Measurements from ENCODE around the gene PLEKHA8. TPM values are rescaled to one million over a fixed set of nuclear protein-coding genes. Genes with fewer than 3 reads are reported as not detected.

PLEKHA8 gene
- total RNA-seq, 1 experiment from 2014 or later = 10.6 TPM

- DNase-seq (ENCODE audit: low read depth) = no peak
These were observed 138.1 kb downstream of the PLEKHA8 start for GRCh38 chr7:30166155-30166840.

- no peak for DNase-seq (ENCODE audit: low read depth)
These were observed 138.6 kb downstream of the PLEKHA8 start for GRCh38 chr7:30166841-30167235.

GRCh38 chr7:30167901-30168300 lies 139.7 kb downstream of the PLEKHA8 start:
- no peak for DNase-seq (ENCODE audit: low read depth)

GRCh38 chr7:30168835-30169573 lies 140.8 kb downstream of the PLEKHA8 start:
- DNase-seq (ENCODE audit: low read depth) = peak; percentile 98

- DNase-seq (ENCODE audit: low read depth) = peak; percentile 90
These were observed 141.4 kb downstream of the PLEKHA8 start for GRCh38 chr7:30169579-30169978.

GRCh38 chr7:30170476-30171205 lies 142.4 kb downstream of the PLEKHA8 start:
- DNase-seq (ENCODE audit: low read depth) = no peak

GRCh38 chr7:30171766-30172447 lies 143.7 kb downstream of the PLEKHA8 start:
- DNase-seq (ENCODE audit: low read depth) = peak; percentile 77

- DNase-seq (ENCODE audit: low read depth) = peak; percentile 69
These were observed 144.2 kb downstream of the PLEKHA8 start for GRCh38 chr7:30172451-30172850.

GRCh38 chr7:30173058-30173897 lies 145.1 kb downstream of the PLEKHA8 start:
- peak; percentile 100 for DNase-seq (ENCODE audit: low read depth)

GRCh38 chr7:30175180-30175579 lies 147.0 kb downstream of the PLEKHA8 start:
- DNase-seq (ENCODE audit: low read depth) = no peak

GRCh38 chr7:30175636-30176147 lies 147.5 kb downstream of the PLEKHA8 start:
- DNase-seq (ENCODE audit: low read depth) = no peak

- peak; percentile 48 for DNase-seq (ENCODE audit: low read depth)
These were observed 148.4 kb downstream of the PLEKHA8 start for GRCh38 chr7:30176463-30177109.

- DNase-seq (ENCODE audit: low read depth) = no peak
These were observed 149.0 kb downstream of the PLEKHA8 start for GRCh38 chr7:30177186-30177585.

- no peak for DNase-seq (ENCODE audit: low read depth)
These were observed 149.8 kb downstream of the PLEKHA8 start for GRCh38 chr7:30177965-30178364.

GRCh38 chr7:30178748-30179436 lies 150.7 kb downstream of the PLEKHA8 start:
- no peak for DNase-seq (ENCODE audit: low read depth)
